ENCODE measurements around the gene STIMATE. TPM values are rescaled to one million over a fixed set of nuclear protein-coding genes. Genes with fewer than 3 reads are reported as not detected.

Gene STIMATE
- total RNA-seq, 1 experiment from 2014 or later = 15.7 TPM

GRCh38 chr3:52866427-52866826, 30.9 kb downstream of the STIMATE start:
- DNase-seq (ENCODE audit: low read depth, low spot score) = no peak
- no peak overlapping the region for H3K4me3 ChIP-seq (ENCODE audit: low read depth in 2 of 2, low read length in 2 of 2)
- H3K27me3 ChIP-seq (ENCODE audit: control insufficient read depth, insufficient read depth, low read length) = no peaks in the 10 kb centered on the region
- intact Hi-C loops (cut with micrococcal nuclease; ENCODE audit: unreplicated experiment) (no loop called here), in situ Hi-C loops (cut with HindIII; ENCODE audit: low pct_unique_long_range_greater_than_20kb, low sequenced_read_pairs) (no loop called here)
- no peaks in the 10 kb centered on the region for H3K36me3 ChIP-seq (ENCODE audit: control insufficient read depth, insufficient read depth, low read length)
- POLR2A ChIA-PET = no interaction called here
- no TSS peak for BruUV-seq (replicated peaks)
- no peak for TF ChIP-seq REST (IDR thresholded peaks at IDR 0.05; ENCODE audit: insufficient read depth in 1 of 2, low read depth in 2 of 2, low read length in 1 of 2)
- TF ChIP-seq TCF7L2 (IDR thresholded peaks at IDR 0.05; ENCODE audit: low read depth, low read length) = no peak
- no peak for TF ChIP-seq SIN3A (IDR thresholded peaks at IDR 0.05; ENCODE audit: borderline replicate concordance, insufficient read depth, low read depth, low read length)
- no peak for TF ChIP-seq POLR2AphosphoS5 (IDR thresholded peaks at IDR 0.05; ENCODE audit: low read depth, low read length)
- no peak for TF ChIP-seq CTCF (IDR thresholded peaks at IDR 0.05)
- ATAC-seq = no peak
- CTCF ChIA-PET = no interaction called here
- H3K4me1 ChIP-seq (ENCODE audit: control insufficient read depth, insufficient read depth, low read length) = no peaks in the 10 kb centered on the region
- H3K27ac ChIP-seq (ENCODE audit: low read length) = no peak overlapping the region
- H3K9me3 ChIP-seq (ENCODE audit: control insufficient read depth, insufficient read depth, low read depth, low read length) = no peaks in the 10 kb centered on the region

- no peaks in the 10 kb centered on the region for H3K4me1 ChIP-seq (ENCODE audit: control insufficient read depth, insufficient read depth, low read length)
- DNase-seq (ENCODE audit: low read depth, low spot score) = no peak
- intact Hi-C loops (cut with micrococcal nuclease; ENCODE audit: unreplicated experiment) = no loop called here
- ChIA-PET POLR2A (no interaction called here), CTCF (no interaction called here)
- H3K4me3 ChIP-seq (ENCODE audit: low read depth in 2 of 2, low read length in 2 of 2) = no peak overlapping the region
- H3K27me3 ChIP-seq (ENCODE audit: control insufficient read depth, insufficient read depth, low read length) = no peaks in the 10 kb centered on the region
- ATAC-seq = no peak
- H3K36me3 ChIP-seq (ENCODE audit: control insufficient read depth, insufficient read depth, low read length) = no peaks in the 10 kb centered on the region
- in situ Hi-C loops (cut with HindIII; ENCODE audit: low pct_unique_long_range_greater_than_20kb, low sequenced_read_pairs) = no loop called here
- no peak overlapping the region for H3K27ac ChIP-seq (ENCODE audit: low read length)
- no TSS peak for BruUV-seq (replicated peaks)
- TF ChIP-seq CTCF (IDR thresholded peaks at IDR 0.05) = no peak
- no peaks in the 10 kb centered on the region for H3K9me3 ChIP-seq (ENCODE audit: control insufficient read depth, insufficient read depth, low read depth, low read length)
Measured at GRCh38 chr3:52865994-52866393, 31.4 kb downstream of the STIMATE start.

- Histone ChIP-seq H3K27ac (ENCODE audit: low read length) (no peak overlapping the region), H3K36me3 (ENCODE audit: control insufficient read depth, insufficient read depth, low read length) (no peaks in the 10 kb centered on the region), H3K4me1 (ENCODE audit: control insufficient read depth, insufficient read depth, low read length) (no peaks in the 10 kb centered on the region), H3K9me3 (ENCODE audit: control insufficient read depth, insufficient read depth, low read depth, low read length) (no peaks in the 10 kb centered on the region), H3K4me3 (ENCODE audit: low read depth in 2 of 2, low read length in 2 of 2) (no peak overlapping the region), H3K27me3 (ENCODE audit: control insufficient read depth, insufficient read depth, low read length) (no peaks in the 10 kb centered on the region)
- intact Hi-C loops (cut with micrococcal nuclease; ENCODE audit: unreplicated experiment) (no loop called here), in situ Hi-C loops (cut with HindIII; ENCODE audit: low pct_unique_long_range_greater_than_20kb, low sequenced_read_pairs) (no loop called here)
- TF ChIP-seq SIN3A (IDR thresholded peaks at IDR 0.05; ENCODE audit: borderline replicate concordance, insufficient read depth, low read depth, low read length) (no peak), CTCF (IDR thresholded peaks at IDR 0.05) (no peak), REST (IDR thresholded peaks at IDR 0.05; ENCODE audit: insufficient read depth in 1 of 2, low read depth in 2 of 2, low read length in 1 of 2) (no peak), POLR2AphosphoS5 (IDR thresholded peaks at IDR 0.05; ENCODE audit: low read depth, low read length) (no peak), TCF7L2 (IDR thresholded peaks at IDR 0.05; ENCODE audit: low read depth, low read length) (no peak)
- POLR2A ChIA-PET = no interaction called here
- BruUV-seq (replicated peaks) = no TSS peak
- DNase-seq (ENCODE audit: low read depth, low spot score) = no peak
- CTCF ChIA-PET = no interaction called here
- no peak for ATAC-seq
Measured at GRCh38 chr3:52860424-52860768, 37.0 kb downstream of the STIMATE start.

Measured in Panc1 (cell line).